SH-SY5Y (cell line): ENCODE results near the gene LY6G5C.

Source experiments
- GATA2 ChIP-seq: IDR thresholded peaks from 2 replicates; pipeline ENCODE4 v1.6.1; 2011; ENCODE audit warnings: mild to moderate bottlenecking, low read depth, low read length
- GATA3 ChIP-seq: IDR thresholded peaks from 2 replicates; pipeline ENCODE4 v1.6.1; 2011; ENCODE audit warnings: low read depth, mild to moderate bottlenecking, low read length, moderate library complexity

DNA sequence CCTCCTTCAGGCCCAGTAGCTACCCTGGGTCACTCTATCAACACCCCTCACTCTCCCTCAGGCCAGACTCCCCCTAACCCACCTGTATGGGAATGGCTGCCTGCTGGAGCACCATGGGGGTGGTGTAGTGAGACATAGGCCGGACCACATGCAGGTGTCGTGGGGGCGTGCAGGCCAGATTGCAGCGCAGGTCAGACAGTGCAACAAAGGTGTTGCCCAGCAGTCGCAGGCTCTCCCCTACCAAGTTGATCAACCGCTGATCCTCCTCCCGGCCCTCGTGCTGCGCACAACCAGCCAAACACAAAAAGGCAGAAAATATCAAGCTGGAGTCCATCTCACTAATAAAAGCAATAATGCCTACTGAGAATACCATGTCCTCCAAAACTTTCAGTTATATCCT, 35.5 kb downstream of the LY6G5C start:
- TF ChIP-seq GATA2 = no peak
- TF ChIP-seq GATA3 = no peak
